G401.6 (cell line): ENCODE results near the gene INHBB.

Experiments used
- FAIRE-seq: peaks from 2 replicates; lab custom pipeline; 2012; peaks lifted over from hg19 to GRCh38; lab: Jason Lieb, UNC

The INHBB gene

GRCh38 chr2:120358734-120359465, 13.0 kb downstream of the INHBB start:
- no peak for FAIRE-seq

- no peak for FAIRE-seq
These were observed 14.4 kb downstream of the INHBB start for GRCh38 chr2:120360307-120360855.

- FAIRE-seq: no peak
These were observed 17.0 kb downstream of the INHBB start for GRCh38 chr2:120362926-120363325.

- no peak for FAIRE-seq
These were observed 19.4 kb downstream of the INHBB start for GRCh38 chr2:120365236-120365793.

GRCh38 chr2:120366698-120367097, 20.8 kb downstream of the INHBB start:
- no peak for FAIRE-seq

- FAIRE-seq: no peak
These were observed 21.3 kb downstream of the INHBB start for GRCh38 chr2:120367221-120367620.

GRCh38 chr2:120367649-120368048, 21.7 kb downstream of the INHBB start:
- FAIRE-seq: no peak

GRCh38 chr2:120368086-120368485, 22.1 kb downstream of the INHBB start:
- no peak for FAIRE-seq

- FAIRE-seq: no peak
These were observed 23.3 kb downstream of the INHBB start for GRCh38 chr2:120369250-120369649.

GRCh38 chr2:120371969-120372625, 26.2 kb downstream of the INHBB start:
- FAIRE-seq: no peak

- FAIRE-seq: no peak
These were observed 26.9 kb downstream of the INHBB start for GRCh38 chr2:120372816-120373215.

- no peak for FAIRE-seq
These were observed 27.5 kb downstream of the INHBB start for GRCh38 chr2:120373424-120373823.

GRCh38 chr2:120374821-120375220, 28.9 kb downstream of the INHBB start:
- FAIRE-seq: no peak

GRCh38 chr2:120375251-120376020, 29.5 kb downstream of the INHBB start:
- no peak for FAIRE-seq

GRCh38 chr2:120376101-120376500, 30.2 kb downstream of the INHBB start:
- FAIRE-seq: no peak

GRCh38 chr2:120376679-120377640, 31.0 kb downstream of the INHBB start:
- no peak for FAIRE-seq

GRCh38 chr2:120378605-120379004, 32.7 kb downstream of the INHBB start:
- no peak for FAIRE-seq

- FAIRE-seq: no peak
These were observed 34.3 kb downstream of the INHBB start for GRCh38 chr2:120379916-120380893.

GRCh38 chr2:120381192-120381591, 35.3 kb downstream of the INHBB start:
- no peak for FAIRE-seq

GRCh38 chr2:120381661-120382060, 35.7 kb downstream of the INHBB start:
- FAIRE-seq: no peak
